ENCODE measurements around the gene CTNNA2. TPM values are rescaled to one million over a fixed set of nuclear protein-coding genes. Genes with fewer than 3 reads are reported as not detected.

Gene CTNNA2
- total and polyA plus RNA-seq, 4 donors, result 0.01 to 0.37 TPM; not detected in 2

DNA sequence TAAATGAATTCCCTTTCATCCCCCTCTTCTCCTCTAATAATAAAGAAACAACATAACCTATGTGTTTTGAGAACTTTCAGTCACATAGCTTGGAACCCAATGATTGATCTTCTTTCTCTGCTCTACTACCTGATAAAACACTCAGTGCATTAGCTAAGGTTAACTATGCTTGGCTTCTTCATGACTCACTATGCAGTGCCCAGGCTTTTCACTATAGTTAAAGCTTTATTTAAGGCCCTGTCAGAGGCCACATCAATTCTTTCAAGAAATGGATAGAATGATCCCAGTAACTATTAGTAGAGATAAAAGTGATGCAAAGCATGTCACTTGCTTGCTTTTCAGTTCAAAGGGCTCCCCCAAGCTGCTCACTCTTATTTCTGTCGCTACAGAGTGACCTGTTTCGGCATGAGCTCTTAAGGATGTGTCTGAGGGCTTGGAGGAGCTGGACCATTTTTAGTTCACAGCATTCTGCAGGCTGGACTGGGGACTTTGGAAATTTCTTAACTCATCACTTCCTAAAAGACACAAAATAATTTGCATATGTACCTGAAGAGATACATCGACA, 407.7 kb downstream of the CTNNA2 start:
- no peak for ATAC-seq (ENCODE audit: insufficient read depth, low FRiP score)
- Histone ChIP-seq H3K36me3 (ENCODE audit: control insufficient read depth in 4 of 4, insufficient read depth in 4 of 4, low read length in 4 of 4) (no peaks in the 10 kb centered on the region), H3K9ac (ENCODE audit: insufficient read depth in 1 of 2, low read length in 2 of 2) (no peak overlapping the region), H3K4me1 (ENCODE audit: control insufficient read depth in 5 of 5, insufficient read depth in 5 of 5, low read length in 5 of 5) (no peaks in the 10 kb centered on the region), H3K4me3 (no peak overlapping the region), H3K9me3 (ENCODE audit: control insufficient read depth in 4 of 4, insufficient read depth in 3 of 4, low read length in 3 of 4) (no peaks in the 10 kb centered on the region), H3K27ac (ENCODE audit: low read depth in 1 of 2, low read length in 1 of 2) (no peak overlapping the region), H3K27me3 (ENCODE audit: control insufficient read depth in 3 of 3, insufficient read depth in 3 of 3, low read length in 2 of 3) (no peaks in the 10 kb centered on the region)
- 57 to 65% methylated on average over 3 of the region's 3 CpGs for WGBS, 2 donors
- DNase-seq, result no peak
- TF ChIP-seq, protein P1, sequence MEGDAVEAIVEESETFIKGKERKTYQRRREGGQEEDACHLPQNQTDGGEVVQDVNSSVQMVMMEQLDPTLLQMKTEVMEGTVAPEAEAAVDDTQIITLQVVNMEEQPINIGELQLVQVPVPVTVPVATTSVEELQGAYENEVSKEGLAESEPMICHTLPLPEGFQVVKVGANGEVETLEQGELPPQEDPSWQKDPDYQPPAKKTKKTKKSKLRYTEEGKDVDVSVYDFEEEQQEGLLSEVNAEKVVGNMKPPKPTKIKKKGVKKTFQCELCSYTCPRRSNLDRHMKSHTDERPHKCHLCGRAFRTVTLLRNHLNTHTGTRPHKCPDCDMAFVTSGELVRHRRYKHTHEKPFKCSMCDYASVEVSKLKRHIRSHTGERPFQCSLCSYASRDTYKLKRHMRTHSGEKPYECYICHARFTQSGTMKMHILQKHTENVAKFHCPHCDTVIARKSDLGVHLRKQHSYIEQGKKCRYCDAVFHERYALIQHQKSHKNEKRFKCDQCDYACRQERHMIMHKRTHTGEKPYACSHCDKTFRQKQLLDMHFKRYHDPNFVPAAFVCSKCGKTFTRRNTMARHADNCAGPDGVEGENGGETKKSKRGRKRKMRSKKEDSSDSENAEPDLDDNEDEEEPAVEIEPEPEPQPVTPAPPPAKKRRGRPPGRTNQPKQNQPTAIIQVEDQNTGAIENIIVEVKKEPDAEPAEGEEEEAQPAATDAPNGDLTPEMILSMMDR (IDR thresholded peaks at IDR 0.05; ENCODE audit: control extremely low read depth, extremely low read depth), result no peak

DNA sequence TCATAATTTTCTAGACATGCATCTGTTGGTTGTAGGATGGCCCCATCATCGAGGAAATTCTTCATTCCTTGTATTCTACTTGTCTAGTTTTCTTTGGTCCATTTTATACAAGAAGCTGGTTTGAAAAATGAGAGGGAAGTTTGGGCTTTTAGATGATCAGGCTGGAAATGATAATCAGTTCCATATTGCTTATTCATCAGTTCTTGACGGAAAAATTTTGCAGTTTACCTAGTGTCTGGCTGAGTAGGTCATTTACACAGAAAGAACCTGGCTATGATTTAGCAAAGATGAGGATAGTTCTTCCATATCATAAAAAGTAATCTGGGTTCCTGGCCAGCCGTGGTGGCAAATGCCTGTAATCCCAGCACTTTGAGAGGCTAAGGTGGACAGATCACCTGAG, 416.8 kb downstream of the CTNNA2 start:
- no peaks in the 10 kb centered on the region for H3K36me3 ChIP-seq (ENCODE audit: control insufficient read depth in 4 of 4, insufficient read depth in 4 of 4, low read length in 4 of 4)
- ATAC-seq (ENCODE audit: insufficient read depth, low FRiP score), result no peak
- H3K4me1 ChIP-seq (ENCODE audit: control insufficient read depth in 5 of 5, insufficient read depth in 5 of 5, low read length in 5 of 5), result no peaks in the 10 kb centered on the region
- no peaks in the 10 kb centered on the region for H3K9me3 ChIP-seq (ENCODE audit: control insufficient read depth in 4 of 4, insufficient read depth in 3 of 4, low read length in 3 of 4)
- H3K4me3 ChIP-seq, result no peak overlapping the region
- 87% methylated on average over 3 of the region's 3 CpGs for WGBS, 2 donors
- no peak for DNase-seq
- H3K27ac ChIP-seq (ENCODE audit: low read depth in 1 of 2, low read length in 1 of 2), result no peak overlapping the region
- TF ChIP-seq, protein P1 (IDR thresholded peaks at IDR 0.05; ENCODE audit: control extremely low read depth, extremely low read depth), result no peak
- no peaks in the 10 kb centered on the region for H3K27me3 ChIP-seq (ENCODE audit: control insufficient read depth in 3 of 3, insufficient read depth in 3 of 3, low read length in 2 of 3)
- H3K9ac ChIP-seq (ENCODE audit: insufficient read depth in 1 of 2, low read length in 2 of 2), result no peak overlapping the region

DNA sequence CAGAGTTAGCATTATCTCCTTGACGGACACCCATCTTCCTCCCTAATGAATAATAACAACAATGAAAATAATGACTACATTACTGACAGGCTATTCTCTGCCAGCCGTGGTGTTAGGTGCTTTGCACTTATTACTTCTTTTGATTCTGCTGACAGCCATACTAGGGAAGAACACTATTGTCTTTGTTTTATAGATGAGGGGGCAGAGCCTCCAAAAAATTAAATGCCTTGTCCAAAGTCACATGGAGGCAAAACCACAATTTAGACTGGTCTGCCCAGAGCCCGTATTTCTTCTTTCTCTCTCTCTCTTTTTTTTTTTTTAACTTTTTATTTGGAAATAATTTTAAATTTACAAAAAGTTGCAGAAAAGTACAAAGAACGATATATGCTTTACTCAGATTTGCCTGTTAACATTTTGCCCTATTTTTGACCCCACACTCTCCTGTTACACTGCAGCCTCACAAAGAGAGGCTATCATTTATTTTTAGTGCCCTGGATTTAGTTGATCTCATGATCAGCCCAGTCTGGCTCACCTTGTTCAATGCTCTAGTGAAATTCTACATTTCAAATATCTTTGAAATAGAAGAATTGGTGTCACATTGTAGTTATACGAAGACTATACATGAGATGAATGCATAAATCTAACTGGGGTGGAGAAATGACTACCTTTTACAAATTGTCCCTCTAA, 422.3 kb downstream of the CTNNA2 start:
- 45% methylated on average over 5 of the region's 5 CpGs for WGBS, 2 donors
- ATAC-seq (ENCODE audit: insufficient read depth, low FRiP score), result no peak

More for the DNA sequence above, 422.3 kb downstream of the CTNNA2 start:
- Histone ChIP-seq H3K9ac (ENCODE audit: insufficient read depth in 1 of 2, low read length in 2 of 2) (no peak overlapping the region), H3K4me1 (ENCODE audit: control insufficient read depth in 5 of 5, insufficient read depth in 5 of 5, low read length in 5 of 5) (no peaks in the 10 kb centered on the region), H3K36me3 (ENCODE audit: control insufficient read depth in 4 of 4, insufficient read depth in 4 of 4, low read length in 4 of 4) (no peaks in the 10 kb centered on the region), H3K4me3 (no peak overlapping the region), H3K27me3 (ENCODE audit: control insufficient read depth in 3 of 3, insufficient read depth in 3 of 3, low read length in 2 of 3) (no peaks in the 10 kb centered on the region), H3K9me3 (ENCODE audit: control insufficient read depth in 4 of 4, insufficient read depth in 3 of 4, low read length in 3 of 4) (no peaks in the 10 kb centered on the region), H3K27ac (ENCODE audit: low read depth in 1 of 2, low read length in 1 of 2) (no peak overlapping the region)
- no peak for DNase-seq
- TF ChIP-seq, protein P1 (IDR thresholded peaks at IDR 0.05; ENCODE audit: control extremely low read depth, extremely low read depth), result no peak
